ENCODE results near the gene REG1B.

Gene REG1B

GRCh38 chr2:79087785-79088364, at the start of gene REG1B:
Gene REG1B (minus strand): TSS chr2:79087993. CDS start chr2:79087612, 381 bp downstream.
- no peak for DNase-seq (ENCODE audit: low read depth in 3 of 3, low spot score in 1 of 3)

GRCh38 chr2:79131687-79132086, 43.9 kb upstream of the REG1B start:
- DNase-seq (ENCODE audit: low read depth in 3 of 3, low spot score in 1 of 3), result no peak

- DNase-seq (ENCODE audit: low read depth in 3 of 3, low spot score in 1 of 3), result no peak
Measured at GRCh38 chr2:79129804-79130203, 42.0 kb upstream of the REG1B start.

- DNase-seq (ENCODE audit: low read depth in 3 of 3, low spot score in 1 of 3), result no peak
Measured at GRCh38 chr2:79129260-79129659, 41.5 kb upstream of the REG1B start.

GRCh38 chr2:79128406-79128805, 40.6 kb upstream of the REG1B start:
- DNase-seq (ENCODE audit: low read depth in 3 of 3, low spot score in 1 of 3), result no peak

- DNase-seq (ENCODE audit: low read depth in 3 of 3, low spot score in 1 of 3), result no peak
Measured at GRCh38 chr2:79125721-79125985, 37.9 kb upstream of the REG1B start.

- DNase-seq (ENCODE audit: low read depth in 3 of 3, low spot score in 1 of 3), result no peak
Measured at GRCh38 chr2:79124907-79125720, 37.3 kb upstream of the REG1B start.

GRCh38 chr2:79122676-79123075, 34.9 kb upstream of the REG1B start:
- DNase-seq (ENCODE audit: low read depth in 3 of 3, low spot score in 1 of 3), result no peak

GRCh38 chr2:79120194-79120713, 32.5 kb upstream of the REG1B start, which contains the start of gene REG1A:
Gene REG1A (plus strand): TSS chr2:79120488. CDS start chr2:79120862, 374 bp downstream.
- no peak for DNase-seq (ENCODE audit: low read depth in 3 of 3, low spot score in 1 of 3)

- DNase-seq (ENCODE audit: low read depth in 3 of 3, low spot score in 1 of 3), result no peak
Measured at GRCh38 chr2:79116997-79117928, 29.5 kb upstream of the REG1B start.

- DNase-seq (ENCODE audit: low read depth in 3 of 3, low spot score in 1 of 3), result no peak
Measured at GRCh38 chr2:79114797-79115494, 27.2 kb upstream of the REG1B start.

GRCh38 chr2:79112269-79112668, 24.5 kb upstream of the REG1B start:
- DNase-seq (ENCODE audit: low read depth in 3 of 3, low spot score in 1 of 3), result no peak

GRCh38 chr2:79105259-79105658, 17.5 kb upstream of the REG1B start:
- no peak for DNase-seq (ENCODE audit: low read depth in 3 of 3, low spot score in 1 of 3)

- DNase-seq (ENCODE audit: low read depth in 3 of 3, low spot score in 1 of 3), result no peak
Measured at GRCh38 chr2:79103214-79103613, 15.4 kb upstream of the REG1B start.

- no peak for DNase-seq (ENCODE audit: low read depth in 3 of 3, low spot score in 1 of 3)
Measured at GRCh38 chr2:79101024-79101423, 13.2 kb upstream of the REG1B start.

- DNase-seq (ENCODE audit: low read depth in 3 of 3, low spot score in 1 of 3), result no peak
Measured at GRCh38 chr2:79100285-79100684, 12.5 kb upstream of the REG1B start.

- no peak for DNase-seq (ENCODE audit: low read depth in 3 of 3, low spot score in 1 of 3)
Measured at GRCh38 chr2:79099140-79099686, 11.4 kb upstream of the REG1B start.

GRCh38 chr2:79097843-79098242, 10.1 kb upstream of the REG1B start:
- DNase-seq (ENCODE audit: low read depth in 3 of 3, low spot score in 1 of 3), result no peak

- DNase-seq (ENCODE audit: low read depth in 3 of 3, low spot score in 1 of 3), result no peak
Measured at GRCh38 chr2:79090693-79091092, 2.9 kb upstream of the REG1B start.

GRCh38 chr2:79086255-79086654, 1.5 kb downstream of the REG1B start:
- no peak for DNase-seq (ENCODE audit: low read depth in 3 of 3, low spot score in 1 of 3)

- DNase-seq (ENCODE audit: low read depth in 3 of 3, low spot score in 1 of 3), result no peak
Measured at GRCh38 chr2:79085382-79085781, 2.4 kb downstream of the REG1B start.

All from stimulated activated CD4-positive, alpha-beta T cell treated with anti-CD3 and anti-CD28 coated beads, TNF-alpha, amount 100 ng/mL, for 1 hour (primary cell).